ENCODE results near the gene TMPRSS7. TPM values are rescaled to one million over a fixed set of nuclear protein-coding genes. Genes with fewer than 3 reads are reported as not detected.

TMPRSS7 gene
- total RNA-seq, 2 donors from 2014 or later, result 0.11 TPM; not detected in 1

- intact Hi-C loops (cut with DNase I, micrococcal nuclease), result no loop called here
- ATAC-seq (no peak), DNase-seq (peak; percentile 29 to 38)
Measured at GRCh38 chr3:112117841-112118571, 83.5 kb downstream of the TMPRSS7 start.

GRCh38 chr3:112119962-112120836 is 85.7 kb downstream of the TMPRSS7 start:
- no peak for DNase-seq
- intact Hi-C loops (cut with DNase I, micrococcal nuclease), result no loop called here
- ATAC-seq, result no peak

DNA sequence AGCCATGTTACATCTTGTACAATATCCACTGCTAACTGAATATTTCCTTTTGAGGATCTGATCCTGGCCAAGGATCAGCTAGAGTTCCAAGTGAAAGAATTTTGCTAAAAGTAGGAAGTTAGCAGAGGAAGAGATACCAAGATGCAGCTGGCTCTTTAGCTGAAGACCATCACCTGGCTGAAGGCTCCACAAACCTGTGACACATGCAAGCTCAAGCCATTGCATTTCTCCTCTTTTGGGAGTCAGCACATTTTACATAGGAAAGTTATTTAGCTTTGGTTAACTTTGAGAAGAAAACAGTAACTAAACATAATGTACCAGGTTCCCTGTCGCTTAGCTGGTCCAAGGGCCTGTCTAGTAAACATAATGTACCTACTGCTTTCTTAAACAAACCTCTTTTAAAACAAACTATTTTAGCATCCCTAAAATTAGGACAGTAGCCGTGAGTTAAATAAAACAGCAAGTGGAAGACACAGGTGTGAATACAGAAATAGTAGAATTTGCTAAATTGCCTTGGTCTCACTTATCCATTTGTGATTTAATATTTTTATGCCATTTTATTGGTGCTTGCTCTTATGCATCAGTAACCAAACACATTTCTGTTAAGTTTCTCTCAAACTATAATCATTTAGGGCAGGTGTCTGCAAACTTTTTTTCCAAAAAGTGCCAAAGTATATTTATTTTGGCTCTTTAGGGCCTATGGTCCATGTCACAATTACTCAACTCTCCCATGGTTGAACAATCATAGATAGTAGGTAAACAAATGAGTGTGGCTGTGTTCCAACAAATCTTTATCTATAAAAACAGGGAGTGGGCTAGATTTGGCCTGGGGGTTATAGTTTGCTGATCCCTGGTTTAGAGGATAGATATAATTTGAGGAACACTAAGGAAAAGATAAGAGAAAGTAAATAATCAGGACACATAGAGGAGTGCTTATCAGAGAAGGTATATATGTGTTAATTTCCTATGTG is 87.3 kb downstream of the TMPRSS7 start:
- intact Hi-C loops (cut with DNase I, micrococcal nuclease), result no loop called here
- DNase-seq (no peak), ATAC-seq (no peak)

- DNase-seq (no peak), ATAC-seq (no peak)
- intact Hi-C loops (cut with DNase I, micrococcal nuclease), result no loop called here
Measured at GRCh38 chr3:112122870-112123269, 88.3 kb downstream of the TMPRSS7 start.

GRCh38 chr3:112123548-112123947 is 89.0 kb downstream of the TMPRSS7 start:
- DNase-seq (no peak), ATAC-seq (no peak)
- intact Hi-C loops (cut with DNase I, micrococcal nuclease), result no loop called here

DNA sequence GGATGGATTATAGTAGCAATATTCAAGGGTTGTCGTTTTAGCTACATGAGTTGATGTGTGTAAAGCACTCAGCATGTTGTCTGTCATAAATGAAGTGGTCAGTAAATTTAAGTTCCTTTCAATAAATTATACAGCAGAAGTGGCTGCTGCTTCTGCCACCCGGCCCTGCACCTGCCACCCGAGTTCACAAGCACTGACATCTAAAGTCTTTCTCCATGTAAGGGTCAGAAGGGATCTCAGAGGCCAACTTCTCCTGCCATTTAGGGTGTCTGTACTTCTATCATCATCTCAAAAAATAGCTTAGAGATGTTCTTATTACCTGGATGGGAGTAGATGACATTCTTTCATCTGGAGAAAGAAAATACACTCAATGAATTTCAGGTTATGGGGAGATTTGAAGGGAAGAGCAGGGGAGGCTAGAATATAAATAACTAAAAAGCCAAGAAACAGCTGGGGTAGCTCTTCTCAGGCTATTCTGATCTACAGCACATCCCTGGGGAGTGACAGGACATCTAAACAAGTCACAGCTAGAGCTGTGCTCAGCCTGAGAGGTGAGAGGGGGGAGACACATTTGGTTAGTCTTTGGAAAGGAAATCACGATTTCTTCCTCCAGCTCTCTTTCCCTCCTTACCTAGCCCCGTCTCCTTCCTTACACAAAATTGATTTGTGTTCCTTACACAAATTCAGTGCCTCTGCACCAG is 90.5 kb downstream of the TMPRSS7 start:
- intact Hi-C loops (cut with DNase I, micrococcal nuclease), result no loop called here
- DNase-seq, result no peak
- ATAC-seq, result no peak

- DNase-seq (no peak), ATAC-seq (no peak)
- intact Hi-C loops (cut with DNase I, micrococcal nuclease), result no loop called here
Measured at GRCh38 chr3:112126511-112126911, 92.0 kb downstream of the TMPRSS7 start.

GRCh38 chr3:112127522-112128494 is 93.3 kb downstream of the TMPRSS7 start:
- DNase-seq (no peak), ATAC-seq (no peak)
- intact Hi-C loops (cut with DNase I, micrococcal nuclease), result no loop called here

DNA sequence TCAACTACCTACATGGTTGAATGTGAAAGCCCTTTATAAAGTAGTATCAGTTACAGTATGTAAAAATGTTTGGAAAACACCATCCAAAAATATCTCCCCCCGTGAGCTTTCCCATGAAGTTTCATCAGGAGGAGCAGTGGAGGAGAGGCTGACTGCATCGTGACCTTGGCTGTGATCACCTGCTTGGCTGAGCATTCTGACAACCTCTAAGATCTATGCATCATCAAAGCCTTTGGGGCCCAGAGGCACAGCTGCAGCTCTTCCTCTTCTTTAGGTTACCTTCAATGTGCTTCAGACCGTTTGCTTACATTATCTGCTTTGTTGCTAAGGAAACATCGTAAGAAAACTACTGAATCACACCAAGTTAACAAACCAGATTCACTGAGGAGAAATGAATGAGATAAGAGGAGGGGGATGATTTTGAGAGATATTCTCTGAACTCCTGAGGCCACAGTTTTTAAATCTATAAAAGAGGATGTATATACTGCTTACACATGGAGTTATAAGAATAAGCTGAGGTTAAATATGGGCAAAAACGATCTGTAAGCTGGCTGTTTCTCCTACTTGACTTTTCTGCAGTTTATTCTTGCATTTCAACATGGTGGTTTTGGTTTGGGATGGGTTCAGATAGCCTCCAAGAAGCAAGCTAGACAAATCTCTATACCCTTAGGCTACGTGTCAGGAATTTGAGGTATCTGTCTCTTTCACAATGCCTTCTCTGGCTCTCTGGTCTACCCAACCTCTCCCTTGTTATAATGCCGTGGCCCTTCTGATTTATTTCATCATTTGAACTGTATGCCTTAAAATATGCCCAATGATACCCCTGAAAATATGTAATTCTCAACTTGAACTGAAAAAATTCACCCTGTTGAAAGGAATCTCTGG is 94.5 kb downstream of the TMPRSS7 start:
- intact Hi-C loops (cut with DNase I, micrococcal nuclease), result no loop called here
- DNase-seq (no peak), ATAC-seq (peak; percentile 17)

GRCh38 chr3:112129925-112130637 is 95.5 kb downstream of the TMPRSS7 start:
- ATAC-seq, result no peak
- intact Hi-C loops (cut with DNase I, micrococcal nuclease), result loop anchor here in 1 of 2 donors (10.0 kb wide), 1 partner anchor 385 kb away; no protein-coding TSS in a partner anchor
- DNase-seq, result no peak

GRCh38 chr3:112130638-112130993 is 96.1 kb downstream of the TMPRSS7 start:
- intact Hi-C loops (cut with DNase I, micrococcal nuclease), result loop anchor here in 1 of 2 donors (10.0 kb wide), 1 partner anchor 384 kb away; no protein-coding TSS in a partner anchor
- no peak for DNase-seq
- no peak for ATAC-seq

Small RNA genes lying within 50 kb of the gene (microRNA-seq; reads per million reads assigned to microRNA genes)
- 0 reads per million in 2 donors for gene MIR567

Other genes starting within 250 kb of the TMPRSS7 start
- 10 to 100 TPM in 1 of 2 donors, 1 to 10 TPM in 1; 8.3 to 28.7 TPM for gene PHLDB2, start 175.5 kb upstream of the TMPRSS7 start, total RNA-seq
- gene ABHD10, start 55.7 kb upstream of the TMPRSS7 start, total RNA-seq, result 10 to 100 TPM; 26.2 to 26.6 TPM
- gene TAGLN3, start 35.8 kb upstream of the TMPRSS7 start, total RNA-seq, result 1 to 10 TPM in 1 of 2 donors, under 1 TPM in 1; 0.37 to 1.0 TPM
- 10 to 100 TPM; 35.7 to 35.8 TPM for gene C3orf52, start 51.7 kb downstream of the TMPRSS7 start, total RNA-seq
- gene GCSAM, start 98.5 kb downstream of the TMPRSS7 start, total RNA-seq, result under 1 TPM in 1 of 2 donors, not detected in 1; 0.50 TPM